Prostate gland (tissue), 2 donors: ENCODE results near the gene ZSCAN31.

Experiments used
- CTCF ChIP-seq, 4 experiments: fragments of 200-600 bp in 2 of 4; fragments of 450-650 bp in 2 of 4; sonication (generic) in 2 of 4; IDR thresholded peaks; 1 replicate in 3 of 4; 2 replicates in 1 of 4; pipeline ENCODE4 v1.5.1; 2016 to 2019; ENCODE audit warnings: antibody characterized with exemption in 4 of 4, mild to moderate bottlenecking in 2 of 4, moderate library complexity in 2 of 4
- POLR2AphosphoS5 ChIP-seq: sonication (generic); formaldehyde crosslinking; IDR thresholded peaks from one replicate; pipeline ENCODE4 v1.6.1; 2017; ENCODE audit warnings: antibody characterized with exemption

- no peak for TF ChIP-seq CTCF (IDR thresholded peaks at IDR 0.05)
- no peak for TF ChIP-seq POLR2AphosphoS5
These were observed 42.7 kb upstream of the ZSCAN31 start for GRCh38 chr6:28378644-28379043.
